ENCODE measurements around the gene TSEN2.
A peak's percentile ranks its signal among the peaks of the same experiment; 100 is the strongest.
"Not testable (repeated sequence)": the region's sequence is repeated elsewhere in the genome, so short reads cannot be mapped to it uniquely, and the experiment has no call there.

TSEN2 gene

GRCh38 chr3:12462159-12462947, 21.9 kb upstream of the TSEN2 start:
- H3K4me3 Mint-ChIP-seq: peak overlapping the region; percentile 32
- peak overlapping the region; percentile 65 for H3K27ac Mint-ChIP-seq
- ATAC-seq (peak; percentile 56), DNase-seq (ENCODE audit: low spot score in 2 of 2) (no peak)
- no peaks in the 10 kb centered on the region for H3K36me3 Mint-ChIP-seq
- peaks cover 16% of the 10 kb centered on the region for H3K4me1 Mint-ChIP-seq
- no peaks in the 10 kb centered on the region for H3K9me3 Mint-ChIP-seq

- Mint-ChIP-seq H3K36me3 (no peaks in the 10 kb centered on the region), H3K4me3 (no peak overlapping the region), H3K27ac (no peak overlapping the region), H3K4me1 (peaks cover 16% of the 10 kb centered on the region), H3K9me3 (no peaks in the 10 kb centered on the region)
- ATAC-seq: no peak
- DNase-seq (ENCODE audit: low spot score in 2 of 2): no peak
Measured at GRCh38 chr3:12463686-12464085, 20.6 kb upstream of the TSEN2 start.

GRCh38 chr3:12464181-12464580, 20.1 kb upstream of the TSEN2 start:
- Mint-ChIP-seq H3K36me3 (no peaks in the 10 kb centered on the region), H3K4me3 (no peak overlapping the region), H3K9me3 (no peaks in the 10 kb centered on the region), H3K4me1 (peaks cover 16% of the 10 kb centered on the region), H3K27ac (no peak overlapping the region)
- DNase-seq (ENCODE audit: low spot score in 2 of 2) (no peak), ATAC-seq (no peak)

DNA sequence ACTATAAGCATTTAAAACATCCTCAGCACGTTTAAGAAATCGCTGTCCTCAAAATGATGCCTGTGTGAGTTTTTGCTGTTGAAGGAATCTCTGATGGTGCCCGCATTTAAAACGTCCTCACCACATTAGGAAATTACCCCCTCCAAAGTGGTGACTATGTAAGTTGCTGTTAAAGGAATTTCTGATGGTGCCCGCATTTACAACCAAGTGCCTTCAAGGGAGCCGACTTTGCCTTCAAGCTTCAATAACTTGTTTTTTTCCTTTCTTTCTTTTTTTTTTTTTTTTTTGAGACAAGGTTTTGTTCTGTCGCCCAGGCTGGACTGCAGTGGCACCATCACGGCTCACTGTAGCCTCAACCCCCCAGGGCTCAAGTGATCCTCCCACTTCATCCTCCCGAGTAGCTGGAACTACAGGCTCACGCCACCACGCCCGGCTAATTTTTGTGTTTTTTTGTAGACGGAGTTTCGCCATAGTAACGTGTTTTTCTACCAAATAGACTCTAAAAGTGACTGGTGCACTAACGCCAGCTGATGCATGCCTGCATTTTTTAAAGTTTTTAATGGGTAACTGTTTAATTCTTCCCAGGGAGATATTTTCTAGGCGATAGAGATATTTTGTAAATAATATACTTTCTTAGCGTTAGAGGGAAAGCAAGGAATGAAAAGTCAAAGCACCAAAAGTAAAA, 19.0 kb upstream of the TSEN2 start:
- H3K4me3 Mint-ChIP-seq: no peak overlapping the region
- no peaks in the 10 kb centered on the region for H3K9me3 Mint-ChIP-seq
- peaks cover 16% of the 10 kb centered on the region for H3K4me1 Mint-ChIP-seq
- no peak for ATAC-seq
- H3K27ac Mint-ChIP-seq: no peak overlapping the region
- no peak for DNase-seq (ENCODE audit: low spot score in 2 of 2)
- no peaks in the 10 kb centered on the region for H3K36me3 Mint-ChIP-seq

- no peak overlapping the region for H3K27ac Mint-ChIP-seq
- H3K4me3 Mint-ChIP-seq: no peak overlapping the region
- H3K36me3 Mint-ChIP-seq: no peaks in the 10 kb centered on the region
- H3K9me3 Mint-ChIP-seq: no peaks in the 10 kb centered on the region
- H3K4me1 Mint-ChIP-seq: peaks cover 17% of the 10 kb centered on the region
- DNase-seq (ENCODE audit: low spot score in 2 of 2) (no peak), ATAC-seq (no peak)
Measured at GRCh38 chr3:12465836-12466225, 18.4 kb upstream of the TSEN2 start.

GRCh38 chr3:12467746-12468145, 16.5 kb upstream of the TSEN2 start:
- Mint-ChIP-seq H3K36me3 (peaks cover 6% of the 10 kb centered on the region), H3K4me3 (no peak overlapping the region), H3K27ac (no peak overlapping the region), H3K9me3 (no peaks in the 10 kb centered on the region), H3K4me1 (peaks cover 21% of the 10 kb centered on the region)
- DNase-seq (ENCODE audit: low spot score in 2 of 2) (no peak), ATAC-seq (no peak)

DNA sequence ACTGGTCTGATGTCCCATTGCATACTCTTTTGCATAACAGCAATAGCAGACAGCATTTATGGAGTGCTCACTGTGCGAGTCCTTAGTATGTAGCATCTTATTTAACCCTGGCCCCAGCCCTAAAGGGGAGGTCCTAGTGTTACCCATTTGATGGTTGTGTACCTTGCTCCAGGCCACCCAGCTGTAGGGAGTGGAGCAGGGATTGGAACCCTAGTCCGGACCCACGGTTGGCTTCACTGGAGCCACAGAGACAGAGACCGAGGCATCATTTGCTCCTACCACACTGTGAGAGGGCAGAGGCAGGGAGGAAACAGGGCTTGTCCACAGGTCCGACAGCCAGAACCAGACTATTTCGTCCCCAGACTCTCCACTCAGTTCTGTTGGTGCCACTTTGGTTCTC, 16.0 kb upstream of the TSEN2 start:
- ATAC-seq: no peak
- no peak for DNase-seq (ENCODE audit: low spot score in 2 of 2)
- Mint-ChIP-seq H3K9me3 (no peaks in the 10 kb centered on the region), H3K36me3 (peaks cover 6% of the 10 kb centered on the region), H3K27ac (no peak overlapping the region), H3K4me1 (peaks cover 27% of the 10 kb centered on the region), H3K4me3 (no peak overlapping the region)

GRCh38 chr3:12468757-12469156, 15.5 kb upstream of the TSEN2 start:
- no peak overlapping the region for H3K27ac Mint-ChIP-seq
- DNase-seq (ENCODE audit: low spot score in 2 of 2): no peak

GRCh38 chr3:12469222-12469621, 15.1 kb upstream of the TSEN2 start:
- not testable (repeated sequence) for ATAC-seq; H3K4me3 Mint-ChIP-seq; H3K36me3 Mint-ChIP-seq; H3K27ac Mint-ChIP-seq; H3K9me3 Mint-ChIP-seq; DNase-seq (ENCODE audit: low spot score in 2 of 2)
- H3K4me1 Mint-ChIP-seq: peaks cover 32% of the 10 kb centered on the region

More at GRCh38 chr3:12468757-12469156, 15.5 kb upstream of the TSEN2 start:
- no peak for ATAC-seq
- Mint-ChIP-seq H3K9me3 (no peaks in the 10 kb centered on the region), H3K4me3 (no peak overlapping the region), H3K36me3 (peaks cover 6% of the 10 kb centered on the region), H3K4me1 (peaks cover 32% of the 10 kb centered on the region)

DNA sequence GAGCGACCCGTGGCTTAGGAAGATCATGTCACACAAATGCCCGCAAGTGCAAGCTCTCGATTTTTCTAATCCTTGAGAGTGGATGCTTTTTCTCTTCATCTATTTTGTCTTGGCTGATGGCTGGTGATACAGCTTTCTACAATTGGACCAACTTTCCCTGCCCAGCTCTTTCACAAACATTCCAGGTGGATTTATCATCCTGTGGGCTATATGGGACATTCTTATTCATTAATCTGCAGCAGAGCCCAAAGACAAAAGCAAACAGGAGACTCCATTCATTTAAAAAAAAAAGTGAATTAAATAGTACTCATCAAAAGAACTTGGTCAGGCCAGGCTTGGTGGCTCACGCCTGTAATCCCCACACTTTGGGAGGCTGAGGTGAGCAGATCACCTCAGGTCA, 14.2 kb upstream of the TSEN2 start:
- H3K36me3 Mint-ChIP-seq: peaks cover 6% of the 10 kb centered on the region
- no peak overlapping the region for H3K27ac Mint-ChIP-seq
- no peaks in the 10 kb centered on the region for H3K9me3 Mint-ChIP-seq
- DNase-seq (ENCODE audit: low spot score in 2 of 2): no peak
- peaks cover 32% of the 10 kb centered on the region for H3K4me1 Mint-ChIP-seq
- ATAC-seq: no peak
- no peak overlapping the region for H3K4me3 Mint-ChIP-seq

DNA sequence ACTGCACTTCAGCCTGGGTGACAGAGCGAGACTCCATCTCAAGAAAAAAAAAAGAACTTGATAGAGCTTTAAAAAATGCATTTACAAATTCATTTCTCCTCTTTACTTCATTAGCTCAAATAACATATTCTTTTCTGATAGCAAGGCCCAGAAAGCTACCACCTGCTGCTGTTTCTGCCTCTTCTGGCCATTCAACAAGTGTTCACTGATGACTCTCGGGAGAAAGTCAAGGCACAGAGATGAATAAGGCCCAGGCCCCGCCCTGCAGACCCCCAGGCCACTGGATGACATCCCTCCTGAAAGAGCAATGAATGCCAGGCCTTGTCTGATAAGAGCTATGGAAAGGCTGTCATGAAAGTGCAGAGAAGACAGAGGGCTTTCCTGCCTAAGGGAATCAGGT, 13.6 kb upstream of the TSEN2 start:
- no peak for ATAC-seq
- no peak for DNase-seq (ENCODE audit: low spot score in 2 of 2)
- H3K36me3 Mint-ChIP-seq: peaks cover 6% of the 10 kb centered on the region
- peak overlapping the region; percentile 80 for H3K27ac Mint-ChIP-seq
- H3K4me3 Mint-ChIP-seq: peak overlapping the region; percentile 53
- H3K4me1 Mint-ChIP-seq: peaks cover 32% of the 10 kb centered on the region
- no peaks in the 10 kb centered on the region for H3K9me3 Mint-ChIP-seq

GRCh38 chr3:12471241-12471640, 13.0 kb upstream of the TSEN2 start:
- H3K4me3 Mint-ChIP-seq: peak overlapping the region; percentile 53
- no peaks in the 10 kb centered on the region for H3K9me3 Mint-ChIP-seq
- ATAC-seq (peak; percentile 97), DNase-seq (ENCODE audit: low spot score in 2 of 2) (peak; percentile 28 to 76)
- H3K4me1 Mint-ChIP-seq: peaks cover 32% of the 10 kb centered on the region
- peak overlapping the region; percentile 80 for H3K27ac Mint-ChIP-seq
- peaks cover 6% of the 10 kb centered on the region for H3K36me3 Mint-ChIP-seq

- ATAC-seq: no peak
- no peaks in the 10 kb centered on the region for H3K9me3 Mint-ChIP-seq
- peak overlapping the region; percentile 53 for H3K4me3 Mint-ChIP-seq
- H3K36me3 Mint-ChIP-seq: peaks cover 6% of the 10 kb centered on the region
- peak overlapping the region; percentile 80 for H3K27ac Mint-ChIP-seq
- peaks cover 32% of the 10 kb centered on the region for H3K4me1 Mint-ChIP-seq
- no peak for DNase-seq (ENCODE audit: low spot score in 2 of 2)
Measured at GRCh38 chr3:12472000-12472610, 12.2 kb upstream of the TSEN2 start.

- Mint-ChIP-seq H3K27ac (peak overlapping the region; percentile 37), H3K9me3 (no peaks in the 10 kb centered on the region), H3K4me1 (peaks cover 32% of the 10 kb centered on the region), H3K36me3 (peaks cover 6% of the 10 kb centered on the region), H3K4me3 (no peak overlapping the region)
- no peak for ATAC-seq
- no peak for DNase-seq (ENCODE audit: low spot score in 2 of 2)
Measured at GRCh38 chr3:12472796-12473195, 11.5 kb upstream of the TSEN2 start.

GRCh38 chr3:12473511-12473910, 10.8 kb upstream of the TSEN2 start:
- H3K9me3 Mint-ChIP-seq: no peaks in the 10 kb centered on the region
- no peak for DNase-seq (ENCODE audit: low spot score in 2 of 2)
- peaks cover 32% of the 10 kb centered on the region for H3K4me1 Mint-ChIP-seq
- peak; percentile 26 for ATAC-seq
- peaks cover 6% of the 10 kb centered on the region for H3K36me3 Mint-ChIP-seq
- H3K4me3 Mint-ChIP-seq: no peak overlapping the region
- H3K27ac Mint-ChIP-seq: peak overlapping the region; percentile 37
